OCI-LY1 (cell line): ENCODE results near the gene PGS1.

Experiments used
- H2AFZ ChIP-seq: fragments of 200-600 bp; sonication (generic), shearing (Covaris generic); 2 replicates; pipeline ENCODE4 v1.6.0; 2014; ENCODE audit warnings: antibody characterized with exemption, mild to moderate bottlenecking, low read length
- H3F3A ChIP-seq: fragments of 200-600 bp; sonication (generic), shearing (Covaris generic); 2 replicates; pipeline ENCODE4 v1.6.0; 2014; ENCODE audit warnings: mild to moderate bottlenecking, antibody characterized with exemption, low read length, moderate library complexity; ENCODE audit not compliant: insufficient read depth
- H3K27ac ChIP-seq: fragments of 200-600 bp; sonication (generic); 2 replicates; pipeline ENCODE4 v1.5.1; 2014; ENCODE audit warnings: low read length, mixed run types, mild to moderate bottlenecking, low read depth; ENCODE audit not compliant: poor library complexity, severe bottlenecking
- H3K27me3 ChIP-seq: fragments of 200-600 bp; sonication (generic); 2 replicates; pipeline ENCODE4 v1.6.0; 2014; ENCODE audit warnings: antibody characterized with exemption, mild to moderate bottlenecking, low read length, moderate library complexity; ENCODE audit not compliant: insufficient read depth
- H3K36me3 ChIP-seq: fragments of 200-600 bp; sonication (generic); 2 replicates; pipeline ENCODE4 v1.6.1; 2014; ENCODE audit warnings: mild to moderate bottlenecking, antibody characterized with exemption, low read length, moderate library complexity, mixed read lengths; ENCODE audit not compliant: insufficient read depth
- H3K4me1 ChIP-seq: fragments of 200-600 bp; sonication (generic); 2 replicates; pipeline ENCODE4 v1.5.1; 2014; ENCODE audit warnings: mild to moderate bottlenecking, low read length, moderate library complexity; ENCODE audit not compliant: insufficient read depth, severe bottlenecking
- H3K4me2 ChIP-seq: fragments of 200-600 bp; sonication (generic), shearing (Covaris generic); 2 replicates; pipeline ENCODE4 v1.6.1; 2014; ENCODE audit warnings: low read length
- H3K4me3 ChIP-seq: fragments of 200-600 bp; sonication (generic); 2 replicates; pipeline ENCODE4 v1.5.1; 2014; ENCODE audit warnings: low read length, low read depth, mild to moderate bottlenecking, mixed read lengths; ENCODE audit not compliant: poor library complexity, severe bottlenecking
- H3K79me2 ChIP-seq: fragments of 200-600 bp; shearing (Covaris generic); 2 replicates; pipeline ENCODE4 v1.6.1; 2016; ENCODE audit warnings: mixed run types, low read length, mixed read lengths; ENCODE audit not compliant: insufficient read depth
- H3K9ac ChIP-seq: fragments of 200-600 bp; sonication (generic), shearing (Covaris generic); 2 replicates; pipeline ENCODE4 v1.6.1; 2014; ENCODE audit warnings: mild to moderate bottlenecking, low read length, mixed read lengths
- H3K9me2 ChIP-seq: fragments of 200-600 bp; sonication (generic), shearing (Covaris generic); 2 replicates; pipeline ENCODE4 v1.6.1; 2014; ENCODE audit warnings: low read depth, mild to moderate bottlenecking, low read length, mixed read lengths
- H3K9me3 ChIP-seq: fragments of 200-600 bp; shearing (Covaris generic); 2 replicates; pipeline ENCODE4 v1.6.1; 2014; ENCODE audit warnings: low read length, mixed read lengths
- H4K20me1 ChIP-seq: fragments of 200-600 bp; sonication (generic), shearing (Covaris generic); 2 replicates; pipeline ENCODE4 v1.6.0; 2016; ENCODE audit warnings: mild to moderate bottlenecking, low read length; ENCODE audit not compliant: insufficient read depth
- EZH2 ChIP-seq: fragments of 200-600 bp; sonication (generic), shearing (Covaris generic); IDR thresholded peaks from 2 replicates; pipeline ENCODE4 v1.8.0; 2017; ENCODE audit warnings: borderline replicate concordance, mixed run types, mild to moderate bottlenecking, antibody characterized with exemption, low read length, moderate library complexity, mixed read lengths
- TF ChIP-seq, protein P1 (sequence below): fragments of 200-600 bp; sonication (generic), shearing (Covaris generic); IDR thresholded peaks from 2 replicates; pipeline ENCODE4 v1.5.1; 2017; ENCODE audit warnings: mild to moderate bottlenecking, antibody characterized with exemption, low read length, moderate library complexity, mixed read lengths

The PGS1 gene

DNA sequence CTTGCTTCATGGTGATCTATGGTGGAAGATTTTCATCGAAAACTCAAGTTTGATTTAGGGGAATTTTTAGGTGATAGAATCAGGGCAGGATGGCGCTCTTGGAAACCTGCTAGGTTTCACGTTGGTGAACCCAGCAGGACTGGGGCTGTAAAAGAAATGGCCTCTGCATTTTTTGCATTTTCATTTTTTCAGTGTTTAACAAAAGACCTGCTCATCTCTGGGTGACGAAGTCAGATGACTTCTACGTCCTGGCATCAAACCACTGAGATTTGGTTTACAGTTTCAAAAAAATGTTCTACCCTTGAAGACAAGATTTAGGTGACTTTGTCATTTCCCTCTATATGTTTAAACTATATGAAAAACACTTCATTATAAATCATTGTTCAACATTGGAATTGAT is 1.9 kb downstream of the PGS1 start:
- no peak overlapping the region for H3K4me3 ChIP-seq

DNA sequence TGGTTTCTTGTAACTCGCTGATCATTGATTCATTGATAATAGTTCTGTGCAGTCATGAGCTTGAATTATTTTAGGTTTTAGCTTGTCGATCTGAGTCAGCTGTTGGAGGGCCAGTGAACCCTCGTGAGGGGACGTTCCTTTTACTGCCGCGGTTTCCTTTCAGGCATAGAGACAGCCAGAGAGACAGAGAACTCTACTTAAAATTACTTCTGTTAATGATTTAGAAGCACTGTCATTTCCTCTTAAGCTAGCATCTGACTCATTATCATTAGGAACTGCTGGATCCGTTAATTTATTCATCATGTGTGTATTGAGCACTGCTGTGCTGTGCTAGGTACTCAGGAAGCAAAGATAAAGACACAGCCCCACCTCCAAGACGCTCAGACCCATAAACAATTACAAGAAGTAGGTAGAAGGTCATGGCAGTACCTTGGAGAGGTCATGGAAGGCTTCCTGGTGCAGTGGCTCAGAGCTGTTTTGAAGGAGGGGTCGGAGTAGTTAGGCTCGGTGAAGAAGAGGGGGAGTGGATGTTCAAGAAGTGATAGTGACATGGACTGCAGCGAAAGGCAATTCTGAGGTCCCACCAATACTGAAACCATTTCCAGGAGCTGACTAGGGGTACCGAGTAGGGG is 3.3 kb downstream of the PGS1 start:
- no peak overlapping the region for H3K4me3 ChIP-seq
- H3K9me2 ChIP-seq = no peaks in the 10 kb centered on the region
- H4K20me1 ChIP-seq = no peaks in the 10 kb centered on the region
- H2AFZ ChIP-seq = no peak overlapping the region
- H3K4me1 ChIP-seq = peaks cover 77% of the 10 kb centered on the region
- peak overlapping the region; percentile 33; the same call in 1 of the 2 replicates for H3K4me2 ChIP-seq
- peaks cover 41% of the 10 kb centered on the region for H3K79me2 ChIP-seq
- 0 out of 2 replicates have a peak overlapping the region, but pooled peaks have one; percentile 10 for H3K9ac ChIP-seq
- H3K27me3 ChIP-seq = no peaks in the 10 kb centered on the region
- no peaks in the 10 kb centered on the region for H3F3A ChIP-seq
- TF ChIP-seq, protein P1, sequence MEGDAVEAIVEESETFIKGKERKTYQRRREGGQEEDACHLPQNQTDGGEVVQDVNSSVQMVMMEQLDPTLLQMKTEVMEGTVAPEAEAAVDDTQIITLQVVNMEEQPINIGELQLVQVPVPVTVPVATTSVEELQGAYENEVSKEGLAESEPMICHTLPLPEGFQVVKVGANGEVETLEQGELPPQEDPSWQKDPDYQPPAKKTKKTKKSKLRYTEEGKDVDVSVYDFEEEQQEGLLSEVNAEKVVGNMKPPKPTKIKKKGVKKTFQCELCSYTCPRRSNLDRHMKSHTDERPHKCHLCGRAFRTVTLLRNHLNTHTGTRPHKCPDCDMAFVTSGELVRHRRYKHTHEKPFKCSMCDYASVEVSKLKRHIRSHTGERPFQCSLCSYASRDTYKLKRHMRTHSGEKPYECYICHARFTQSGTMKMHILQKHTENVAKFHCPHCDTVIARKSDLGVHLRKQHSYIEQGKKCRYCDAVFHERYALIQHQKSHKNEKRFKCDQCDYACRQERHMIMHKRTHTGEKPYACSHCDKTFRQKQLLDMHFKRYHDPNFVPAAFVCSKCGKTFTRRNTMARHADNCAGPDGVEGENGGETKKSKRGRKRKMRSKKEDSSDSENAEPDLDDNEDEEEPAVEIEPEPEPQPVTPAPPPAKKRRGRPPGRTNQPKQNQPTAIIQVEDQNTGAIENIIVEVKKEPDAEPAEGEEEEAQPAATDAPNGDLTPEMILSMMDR = no peak
- no peak for TF ChIP-seq EZH2
- 0 out of 2 replicates have a peak, but pooled peaks cover 13% of the 10 kb centered on the region for H3K36me3 ChIP-seq
- no peaks in the 10 kb centered on the region for H3K9me3 ChIP-seq
- no peak overlapping the region for H3K27ac ChIP-seq

More for the DNA sequence above, 1.9 kb downstream of the PGS1 start:
- no peak for TF ChIP-seq EZH2
- TF ChIP-seq, protein P1 = no peak
- H3K9me2 ChIP-seq = no peaks in the 10 kb centered on the region
- no peak overlapping the region for H3K4me2 ChIP-seq
- peaks cover 63% of the 10 kb centered on the region for H3K4me1 ChIP-seq
- H2AFZ ChIP-seq = no peak overlapping the region
- H3K9me3 ChIP-seq = no peaks in the 10 kb centered on the region
- H3K9ac ChIP-seq = no peak overlapping the region
- H3K36me3 ChIP-seq = 0 out of 2 replicates have a peak, but pooled peaks cover 13% of the 10 kb centered on the region
- H3F3A ChIP-seq = no peaks in the 10 kb centered on the region
- no peak overlapping the region for H3K27ac ChIP-seq
- H4K20me1 ChIP-seq = no peaks in the 10 kb centered on the region
- no peaks in the 10 kb centered on the region for H3K27me3 ChIP-seq
- peaks cover 37% of the 10 kb centered on the region for H3K79me2 ChIP-seq

DNA sequence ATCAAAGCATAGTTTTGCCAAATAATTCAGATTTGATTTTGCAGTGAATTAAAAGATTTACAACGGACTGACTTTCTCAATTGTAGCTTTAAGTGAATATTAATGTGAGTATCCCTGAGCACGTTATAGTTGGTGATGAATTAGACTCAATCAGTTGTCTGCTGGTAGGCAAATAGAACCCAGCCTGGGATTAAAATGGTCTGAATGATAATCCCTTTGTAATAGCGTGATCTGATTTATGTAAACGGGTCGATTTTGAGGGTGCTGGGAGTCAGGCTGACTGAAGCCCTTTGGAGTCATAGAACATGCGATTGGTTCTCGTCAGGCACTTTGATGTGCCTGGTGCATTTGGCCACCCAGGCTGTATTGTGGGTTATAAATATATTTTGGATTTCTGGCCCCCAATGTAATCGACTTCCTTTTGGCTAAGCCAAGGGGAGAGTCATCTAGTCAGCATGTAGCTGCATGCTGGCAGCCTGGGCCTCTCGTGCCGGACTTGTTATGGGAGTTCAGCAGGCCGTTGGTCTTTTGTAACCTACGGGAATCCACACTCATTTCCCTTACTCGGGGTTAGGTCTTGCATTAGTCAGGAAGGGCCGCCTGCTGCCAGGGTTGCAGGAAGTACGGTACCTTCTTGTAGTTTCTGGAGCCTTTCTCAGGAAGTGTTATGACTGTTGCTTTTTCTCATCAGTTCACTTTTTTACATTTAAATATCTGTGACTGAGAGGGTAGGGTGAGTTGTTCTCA is 5.4 kb downstream of the PGS1 start:
- Histone ChIP-seq H3K27ac (no peak overlapping the region), H3K4me2 (no peak overlapping the region; the same call in 1 of the 2 replicates), H3K9me3 (no peaks in the 10 kb centered on the region), H3K79me2 (peaks cover 49% of the 10 kb centered on the region), H3K4me3 (no peak overlapping the region), H3K36me3 (0 out of 2 replicates have a peak, but pooled peaks cover 11% of the 10 kb centered on the region), H3F3A (no peaks in the 10 kb centered on the region), H3K9ac (no peak overlapping the region), H3K9me2 (no peaks in the 10 kb centered on the region), H3K4me1 (peaks cover 80% of the 10 kb centered on the region), H2AFZ (no peak overlapping the region), H4K20me1 (no peaks in the 10 kb centered on the region), H3K27me3 (no peaks in the 10 kb centered on the region)
- TF ChIP-seq, protein P1 = no peak
- TF ChIP-seq EZH2 = no peak
